HepG2 (cell line): ENCODE data around the gene POC1B.

Source experiments
- GZF1 ChIP-seq: sonication (generic); formaldehyde crosslinking; IDR thresholded peaks from 2 replicates; pipeline ENCODE4 v1.5.1; 2020; ENCODE audit warnings: mild to moderate bottlenecking, missing genetic modification reagents
- ZNF20 ChIP-seq: sonication (generic); formaldehyde crosslinking; IDR thresholded peaks from 2 replicates; pipeline ENCODE4 v1.4.0; 2020; ENCODE audit warnings: mild to moderate bottlenecking, moderate library complexity, missing genetic modification reagents
- ZNF660 ChIP-seq: sonication (generic); formaldehyde crosslinking; IDR thresholded peaks from 2 replicates; pipeline ENCODE4 v1.5.1; 2020; ENCODE audit warnings: mild to moderate bottlenecking, low read depth, missing genetic modification reagents, borderline replicate concordance
- ZNF687 ChIP-seq: sonication (generic); formaldehyde crosslinking; IDR thresholded peaks from 2 replicates; pipeline ENCODE4 v1.5.1; 2020; ENCODE audit warnings: mild to moderate bottlenecking, missing genetic modification reagents, moderate library complexity
- TF ChIP-seq, protein P1 (sequence below): conservative IDR thresholded peaks from 2 replicates; pipeline ENCODE4 v1.6.1; 2018; ENCODE audit warnings: missing genetic modification reagents

- TF ChIP-seq ZNF687 (CRISPR knock-in tag): no peak
- TF ChIP-seq, protein P1, sequence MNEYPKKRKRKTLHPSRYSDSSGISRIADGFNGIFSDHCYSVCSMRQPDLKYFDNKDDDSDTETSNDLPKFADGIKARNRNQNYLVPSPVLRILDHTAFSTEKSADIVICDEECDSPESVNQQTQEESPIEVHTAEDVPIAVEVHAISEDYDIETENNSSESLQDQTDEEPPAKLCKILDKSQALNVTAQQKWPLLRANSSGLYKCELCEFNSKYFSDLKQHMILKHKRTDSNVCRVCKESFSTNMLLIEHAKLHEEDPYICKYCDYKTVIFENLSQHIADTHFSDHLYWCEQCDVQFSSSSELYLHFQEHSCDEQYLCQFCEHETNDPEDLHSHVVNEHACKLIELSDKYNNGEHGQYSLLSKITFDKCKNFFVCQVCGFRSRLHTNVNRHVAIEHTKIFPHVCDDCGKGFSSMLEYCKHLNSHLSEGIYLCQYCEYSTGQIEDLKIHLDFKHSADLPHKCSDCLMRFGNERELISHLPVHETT (CRISPR knock-in tag): no peak
- no peak for TF ChIP-seq GZF1
- TF ChIP-seq ZNF660 (CRISPR knock-in tag): no peak
- no peak for TF ChIP-seq ZNF20
These were observed 64.7 kb downstream of the POC1B start for GRCh38 chr12:89461190-89461589.
